Measurements from ENCODE around the gene SCYGR4. TPM values are rescaled to one million over a fixed set of nuclear protein-coding genes. Genes with fewer than 3 reads are reported as not detected.

SCYGR4 gene
- total RNA-seq, 4 donors from 2014 or later, result not detected

GRCh38 chr2:227625420-227625819, 8.1 kb downstream of the SCYGR4 start:
- no peak for DNase-seq (ENCODE audit: low spot score in 2 of 2)
- Histone ChIP-seq H3K9me3 (peaks cover 0 to 3% (median 0%) of the 10 kb centered on the region in 4 donors), H3K4me3 (no peak overlapping the region), H3K27ac (no peak overlapping the region), H3K27me3 (no peaks in the 10 kb centered on the region), H3K4me1 (no peaks in the 10 kb centered on the region), H3K36me3 (no peaks in the 10 kb centered on the region)
- whole genome bisulfite sequencing, 2 donors, result 61 to 67% methylated on average over 2 of the region's 2 CpGs
- TF ChIP-seq EP300 (IDR thresholded peaks at IDR 0.05), result no peak
- no peak for TF ChIP-seq POLR2A (IDR thresholded peaks at IDR 0.05)

DNA sequence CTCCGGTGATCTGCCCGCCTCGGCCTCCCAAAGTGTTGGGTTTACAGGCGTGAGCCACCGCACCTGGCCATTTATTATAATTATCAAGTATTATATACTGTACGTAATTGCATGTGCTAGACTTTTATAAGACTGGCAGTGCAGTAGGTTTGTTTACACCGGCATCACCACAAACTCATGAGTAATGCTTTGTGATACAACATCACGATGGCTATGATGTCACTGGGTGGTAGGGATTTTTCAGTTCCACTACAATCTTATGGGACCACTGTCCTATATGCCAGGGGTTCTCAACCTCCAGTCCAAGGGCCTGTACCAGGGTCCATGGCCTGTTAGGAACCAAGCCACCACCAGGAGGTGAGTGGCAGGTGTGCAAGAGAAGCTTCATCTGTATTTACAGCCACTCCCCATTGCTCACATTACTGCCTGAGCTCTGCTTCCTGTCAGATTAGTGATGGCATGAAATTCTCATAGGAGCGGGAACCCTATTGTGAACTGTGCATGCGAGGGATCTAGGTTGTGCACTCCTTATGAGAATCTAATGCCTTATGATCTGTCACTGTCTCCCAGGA, 9.4 kb downstream of the SCYGR4 start:
- WGBS, 2 donors, result 95% methylated on average over 10 of the region's 10 CpGs
- no peak for TF ChIP-seq POLR2A (IDR thresholded peaks at IDR 0.05)
- no peak for TF ChIP-seq EP300 (IDR thresholded peaks at IDR 0.05)
- TF ChIP-seq, protein P1, sequence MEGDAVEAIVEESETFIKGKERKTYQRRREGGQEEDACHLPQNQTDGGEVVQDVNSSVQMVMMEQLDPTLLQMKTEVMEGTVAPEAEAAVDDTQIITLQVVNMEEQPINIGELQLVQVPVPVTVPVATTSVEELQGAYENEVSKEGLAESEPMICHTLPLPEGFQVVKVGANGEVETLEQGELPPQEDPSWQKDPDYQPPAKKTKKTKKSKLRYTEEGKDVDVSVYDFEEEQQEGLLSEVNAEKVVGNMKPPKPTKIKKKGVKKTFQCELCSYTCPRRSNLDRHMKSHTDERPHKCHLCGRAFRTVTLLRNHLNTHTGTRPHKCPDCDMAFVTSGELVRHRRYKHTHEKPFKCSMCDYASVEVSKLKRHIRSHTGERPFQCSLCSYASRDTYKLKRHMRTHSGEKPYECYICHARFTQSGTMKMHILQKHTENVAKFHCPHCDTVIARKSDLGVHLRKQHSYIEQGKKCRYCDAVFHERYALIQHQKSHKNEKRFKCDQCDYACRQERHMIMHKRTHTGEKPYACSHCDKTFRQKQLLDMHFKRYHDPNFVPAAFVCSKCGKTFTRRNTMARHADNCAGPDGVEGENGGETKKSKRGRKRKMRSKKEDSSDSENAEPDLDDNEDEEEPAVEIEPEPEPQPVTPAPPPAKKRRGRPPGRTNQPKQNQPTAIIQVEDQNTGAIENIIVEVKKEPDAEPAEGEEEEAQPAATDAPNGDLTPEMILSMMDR (IDR thresholded peaks at IDR 0.05), result no peak
- H3K9me3 ChIP-seq, result peaks cover 0 to 3% (median 0%) of the 10 kb centered on the region in 4 donors
- no peaks in the 10 kb centered on the region for H3K36me3 ChIP-seq
- no peak overlapping the region for H3K27ac ChIP-seq
- no peak for DNase-seq (ENCODE audit: low spot score in 2 of 2)
- no peak overlapping the region for H3K4me3 ChIP-seq
- H3K27me3 ChIP-seq, result no peaks in the 10 kb centered on the region
- no peaks in the 10 kb centered on the region for H3K4me1 ChIP-seq

GRCh38 chr2:227627769-227628168, 10.5 kb downstream of the SCYGR4 start:
- WGBS, 2 donors, result 88 to 91% methylated on average over 3 of the region's 3 CpGs
- no peak for DNase-seq (ENCODE audit: low spot score in 2 of 2)
- TF ChIP-seq POLR2A (IDR thresholded peaks at IDR 0.05), result no peak
- TF ChIP-seq, protein P1 (IDR thresholded peaks at IDR 0.05), result no peak
- TF ChIP-seq EP300 (IDR thresholded peaks at IDR 0.05), result no peak

GRCh38 chr2:227629435-227629834, 12.1 kb downstream of the SCYGR4 start:
- H3K27ac ChIP-seq, result no peak overlapping the region
- TF ChIP-seq POLR2A (IDR thresholded peaks at IDR 0.05) (no peak), EP300 (IDR thresholded peaks at IDR 0.05) (no peak)
- TF ChIP-seq, protein P1 (IDR thresholded peaks at IDR 0.05), result no peak
- H3K27me3 ChIP-seq, result no peaks in the 10 kb centered on the region
- H3K36me3 ChIP-seq, result no peaks in the 10 kb centered on the region
- 80 to 81% methylated on average over 7 of the region's 7 CpGs for WGBS, 2 donors
- no peak overlapping the region for H3K4me3 ChIP-seq
- no peaks in the 10 kb centered on the region for H3K9me3 ChIP-seq
- DNase-seq (ENCODE audit: low spot score in 2 of 2), result no peak
- no peaks in the 10 kb centered on the region for H3K4me1 ChIP-seq

More at GRCh38 chr2:227627769-227628168, 10.5 kb downstream of the SCYGR4 start:
- no peaks in the 10 kb centered on the region for H3K4me1 ChIP-seq
- H3K27ac ChIP-seq, result no peak overlapping the region
- H3K9me3 ChIP-seq, result peaks cover 0 to 1% (median 0%) of the 10 kb centered on the region in 4 donors
- no peaks in the 10 kb centered on the region for H3K27me3 ChIP-seq
- no peak overlapping the region for H3K4me3 ChIP-seq
- H3K36me3 ChIP-seq, result no peaks in the 10 kb centered on the region

DNA sequence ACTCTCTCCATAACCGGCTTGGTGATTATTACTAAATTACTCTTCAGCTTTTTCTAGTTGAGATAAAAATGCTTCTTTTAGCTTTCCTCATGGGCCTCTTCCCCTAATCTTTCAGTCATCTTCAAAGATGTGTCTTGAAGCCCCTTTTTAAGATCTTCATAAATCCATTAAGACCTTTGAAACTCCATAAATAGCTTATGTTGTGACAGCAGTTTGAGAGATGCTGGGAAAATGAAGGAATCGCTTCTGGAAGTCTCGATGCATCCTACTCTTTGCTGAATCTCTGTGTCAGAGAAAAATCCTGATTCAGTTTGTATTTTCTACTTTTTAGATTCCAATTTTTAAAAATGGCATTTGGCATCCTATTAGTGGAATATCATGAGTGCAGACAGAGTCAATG, 13.0 kb downstream of the SCYGR4 start:
- WGBS, 2 donors, result 74 to 87% methylated on average over 3 of the region's 3 CpGs

More for the DNA sequence above, 13.0 kb downstream of the SCYGR4 start:
- Histone ChIP-seq H3K27ac (no peak overlapping the region), H3K4me3 (no peak overlapping the region), H3K4me1 (no peaks in the 10 kb centered on the region), H3K9me3 (no peaks in the 10 kb centered on the region), H3K27me3 (no peaks in the 10 kb centered on the region), H3K36me3 (no peaks in the 10 kb centered on the region)
- no peak for TF ChIP-seq POLR2A (IDR thresholded peaks at IDR 0.05)
- TF ChIP-seq, protein P1 (IDR thresholded peaks at IDR 0.05), result no peak
- no peak for TF ChIP-seq EP300 (IDR thresholded peaks at IDR 0.05)
- no peak for DNase-seq (ENCODE audit: low spot score in 2 of 2)

Data from tibial nerve (tissue), 4 donors.